Mesothelial cell of epicardium (in vitro differentiated cells): ENCODE measurements around the gene NAALADL2. TPM values are rescaled to one million over a fixed set of nuclear protein-coding genes. Genes with fewer than 3 reads are reported as not detected.
A peak's percentile ranks its signal among the peaks of the same experiment; 100 is the strongest.

Experiments used
- DNase-seq, 2 experiments: peaks; one replicate each; pipeline ENCODE4 v3.0.0; 2021; ENCODE audit warnings: low spot score in 2 of 2; ENCODE audit not compliant: unreplicated experiment in 2 of 2
- H3K27ac Mint-ChIP-seq: 2 replicates; pipeline ENCODE4 v1.8.0; 2021; ENCODE audit warnings: mixed read lengths
- H3K27me3 Mint-ChIP-seq: 2 replicates; pipeline ENCODE4 v1.8.0; 2021; ENCODE audit warnings: low read depth, mixed read lengths
- H3K36me3 Mint-ChIP-seq: 2 replicates; pipeline ENCODE4 v1.8.0; 2021; ENCODE audit warnings: mixed read lengths
- H3K4me1 Mint-ChIP-seq: 2 replicates; pipeline ENCODE4 v1.8.0; 2021; ENCODE audit warnings: mixed read lengths
- H3K4me3 Mint-ChIP-seq: 2 replicates; pipeline ENCODE4 v1.8.0; 2021; ENCODE audit warnings: mild to moderate bottlenecking, moderate library complexity, mixed read lengths
- H3K9me3 Mint-ChIP-seq: 2 replicates; pipeline ENCODE4 v1.8.0; 2021; ENCODE audit warnings: mixed read lengths
- CTCF ChIP-seq: fragments of 200-600 bp; sonication (generic); IDR thresholded peaks from one replicate; pipeline ENCODE4 v1.5.0; 2021; ENCODE audit warnings: antibody characterized with exemption; ENCODE audit not compliant: unreplicated experiment
- total RNA-seq: library from RNA; stranded (reverse); gene quantifications from 3 replicates; pipeline ENCODE4 v1.2.1, GENCODE V29; 2021

Gene NAALADL2
- total RNA-seq, 1 donor from 2014 or later, result 27.9 TPM

GRCh38 chr3:174854987-174855386, 4.1 kb upstream of the NAALADL2 start:
- Mint-ChIP-seq H3K4me3 (no peak overlapping the region), H3K9me3 (peaks cover 17% of the 10 kb centered on the region), H3K27me3 (no peaks in the 10 kb centered on the region), H3K27ac (no peak overlapping the region), H3K36me3 (peaks cover 2% of the 10 kb centered on the region), H3K4me1 (peaks cover 26% of the 10 kb centered on the region)
- no peak for TF ChIP-seq CTCF
- no peak for DNase-seq

- TF ChIP-seq CTCF, result no peak
- H3K36me3 Mint-ChIP-seq, result no peaks in the 10 kb centered on the region
- H3K9me3 Mint-ChIP-seq, result peaks cover 5% of the 10 kb centered on the region
- no peak overlapping the region for H3K4me3 Mint-ChIP-seq
- peaks cover 37% of the 10 kb centered on the region for H3K4me1 Mint-ChIP-seq
- peak overlapping the region; percentile 72 for H3K27ac Mint-ChIP-seq
- DNase-seq, result no peak
- no peaks in the 10 kb centered on the region for H3K27me3 Mint-ChIP-seq
These were observed 1.8 kb upstream of the NAALADL2 start for GRCh38 chr3:174857301-174857700.

GRCh38 chr3:174858353-174858752, 781 bp upstream of the NAALADL2 start:
- no peak for TF ChIP-seq CTCF
- peaks cover 47% of the 10 kb centered on the region for H3K4me1 Mint-ChIP-seq
- peak overlapping the region; percentile 20 for H3K4me3 Mint-ChIP-seq
- peak overlapping the region; percentile 84 for H3K27ac Mint-ChIP-seq
- H3K36me3 Mint-ChIP-seq, result no peaks in the 10 kb centered on the region
- DNase-seq, result no peak
- no peaks in the 10 kb centered on the region for H3K27me3 Mint-ChIP-seq
- H3K9me3 Mint-ChIP-seq, result no peaks in the 10 kb centered on the region

GRCh38 chr3:174859756-174860155, 622 bp downstream of the NAALADL2 start:
- Mint-ChIP-seq H3K27me3 (no peaks in the 10 kb centered on the region), H3K27ac (peak overlapping the region; percentile 89), H3K9me3 (no peaks in the 10 kb centered on the region), H3K4me1 (peaks cover 55% of the 10 kb centered on the region), H3K4me3 (peak overlapping the region; percentile 56), H3K36me3 (no peaks in the 10 kb centered on the region)
- no peak for DNase-seq
- TF ChIP-seq CTCF, result no peak

GRCh38 chr3:174862101-174862500, 3.0 kb downstream of the NAALADL2 start:
- DNase-seq, result no peak
- no peak for TF ChIP-seq CTCF
- no peak overlapping the region for H3K4me3 Mint-ChIP-seq

GRCh38 chr3:174862666-174863065, 3.5 kb downstream of the NAALADL2 start:
- H3K27ac Mint-ChIP-seq, result peak overlapping the region; percentile 92
- no peak overlapping the region for H3K4me3 Mint-ChIP-seq
- H3K36me3 Mint-ChIP-seq, result no peaks in the 10 kb centered on the region
- H3K27me3 Mint-ChIP-seq, result no peaks in the 10 kb centered on the region
- no peaks in the 10 kb centered on the region for H3K9me3 Mint-ChIP-seq
- H3K4me1 Mint-ChIP-seq, result peaks cover 56% of the 10 kb centered on the region
- no peak for TF ChIP-seq CTCF
- DNase-seq, result no peak

More at GRCh38 chr3:174862101-174862500, 3.0 kb downstream of the NAALADL2 start:
- H3K27me3 Mint-ChIP-seq, result no peaks in the 10 kb centered on the region
- no peaks in the 10 kb centered on the region for H3K36me3 Mint-ChIP-seq
- no peaks in the 10 kb centered on the region for H3K9me3 Mint-ChIP-seq
- peak overlapping the region; percentile 92 for H3K27ac Mint-ChIP-seq
- H3K4me1 Mint-ChIP-seq, result peaks cover 56% of the 10 kb centered on the region
